Mucosa of descending colon (tissue), 3 donors: ENCODE measurements around the gene PIGB. TPM values are rescaled to one million over a fixed set of nuclear protein-coding genes. Genes with fewer than 3 reads are reported as not detected.

Experiments
- ATAC-seq: fragments of 200-7000 bp; cut with Tn5 transposase; one replicate; pipeline ENCODE4 v1.9.1; 2020; ENCODE audit warnings: mild to moderate bottlenecking, moderate library complexity
- DNase-seq, 3 donors: peaks; one replicate each; pipeline ENCODE4 v3.0.0-alpha.2; 2020
- H3K36me3 ChIP-seq: fragments of 200-600 bp; one replicate; pipeline ENCODE4 v1.8.0; 2021; ENCODE audit warnings: low read depth, mild to moderate bottlenecking
- H3K4me1 ChIP-seq: fragments of 200-600 bp; one replicate; pipeline ENCODE4 v1.8.0; 2021; ENCODE audit warnings: low read depth, mild to moderate bottlenecking
- H3K4me3 ChIP-seq: fragments of 200-600 bp; one replicate; pipeline ENCODE4 v1.8.0; 2021; ENCODE audit warnings: mild to moderate bottlenecking
- H3K9me3 ChIP-seq: fragments of 200-600 bp; one replicate; pipeline ENCODE4 v1.8.0; 2021; ENCODE audit warnings: mild to moderate bottlenecking
- intact Hi-C, 2 donors: fragments of 100-400 bp; cut with DNase I in 1 of 2; cut with micrococcal nuclease in 1 of 2; formaldehyde crosslinking; loops; one replicate each; pipeline versions ENCODE4 v1.11.0 to v1.11.1; 2022; cut with DNase I, micrococcal nuclease
- total RNA-seq, 3 donors: library from RNA; stranded (reverse); fragmentation: NEBNext Ultra II Directional in 2 of 3; extraction: Animal tissue kit (Norgen Biotek cat#: 25700) in 2 of 3; gene quantifications; one replicate each; pipeline versions ENCODE4 v1.2.1 to v1.2.4, GENCODE V29; 2021 to 2023
- TF ChIP-seq, protein P1 (sequence below): fragments of 200-600 bp; IDR thresholded peaks from one replicate; pipeline ENCODE4 v1.8.0; 2022; ENCODE audit warnings: antibody characterized with exemption, mild to moderate bottlenecking
- donor health status: DM: no; HTN: no; CAD: no; lungs with moderate emphysema.
- donor health status: DM: no; HTN: no; CAD: no.
- donor health status: DM: no; HTN: yes; CAD: no.

The PIGB gene
- total RNA-seq, 3 donors from 2014 or later, result 12.8 to 17.9 (median 17.1) TPM

DNA sequence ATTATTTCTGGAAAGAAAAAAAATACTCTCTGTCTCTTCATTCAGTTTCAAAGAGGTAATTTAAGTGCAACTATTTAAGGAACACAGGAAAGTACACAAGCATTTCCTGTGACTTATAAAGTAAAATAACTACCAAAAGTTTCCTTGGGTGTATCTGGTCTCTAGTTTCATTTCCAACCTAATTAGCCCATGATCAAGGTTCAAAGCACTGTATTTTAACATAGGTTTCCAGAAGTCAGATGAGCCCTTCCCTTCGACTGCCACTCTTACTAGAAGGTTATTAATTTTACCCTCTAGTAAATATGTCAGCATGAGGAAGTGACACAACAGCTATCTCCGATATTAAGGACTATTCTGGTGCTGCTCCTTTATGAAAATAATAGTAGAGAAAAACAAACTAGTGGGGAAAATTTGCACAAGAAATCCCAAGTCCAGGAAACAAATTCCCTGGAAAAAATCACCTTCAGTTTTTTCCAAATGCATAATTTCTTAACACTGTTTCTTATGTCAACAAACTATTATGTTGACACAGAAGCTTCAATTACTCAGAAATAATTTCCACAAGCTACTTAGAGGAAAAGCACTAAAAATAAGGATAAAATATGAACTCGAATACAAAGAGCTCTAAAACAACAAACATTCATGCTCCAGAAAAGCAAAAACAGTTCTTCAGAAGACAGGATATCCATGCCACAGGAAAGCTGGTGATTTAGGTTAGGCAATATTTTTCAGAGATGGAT, 53.8 kb downstream of the PIGB start:
- H3K36me3 ChIP-seq, result peaks cover 9% of the 10 kb centered on the region
- ATAC-seq, result peak; percentile 31
- TF ChIP-seq, protein P1, sequence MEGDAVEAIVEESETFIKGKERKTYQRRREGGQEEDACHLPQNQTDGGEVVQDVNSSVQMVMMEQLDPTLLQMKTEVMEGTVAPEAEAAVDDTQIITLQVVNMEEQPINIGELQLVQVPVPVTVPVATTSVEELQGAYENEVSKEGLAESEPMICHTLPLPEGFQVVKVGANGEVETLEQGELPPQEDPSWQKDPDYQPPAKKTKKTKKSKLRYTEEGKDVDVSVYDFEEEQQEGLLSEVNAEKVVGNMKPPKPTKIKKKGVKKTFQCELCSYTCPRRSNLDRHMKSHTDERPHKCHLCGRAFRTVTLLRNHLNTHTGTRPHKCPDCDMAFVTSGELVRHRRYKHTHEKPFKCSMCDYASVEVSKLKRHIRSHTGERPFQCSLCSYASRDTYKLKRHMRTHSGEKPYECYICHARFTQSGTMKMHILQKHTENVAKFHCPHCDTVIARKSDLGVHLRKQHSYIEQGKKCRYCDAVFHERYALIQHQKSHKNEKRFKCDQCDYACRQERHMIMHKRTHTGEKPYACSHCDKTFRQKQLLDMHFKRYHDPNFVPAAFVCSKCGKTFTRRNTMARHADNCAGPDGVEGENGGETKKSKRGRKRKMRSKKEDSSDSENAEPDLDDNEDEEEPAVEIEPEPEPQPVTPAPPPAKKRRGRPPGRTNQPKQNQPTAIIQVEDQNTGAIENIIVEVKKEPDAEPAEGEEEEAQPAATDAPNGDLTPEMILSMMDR, result no peak
- no peak overlapping the region for H3K4me3 ChIP-seq
- intact Hi-C loops, result no loop called here
- no peaks in the 10 kb centered on the region for H3K9me3 ChIP-seq
- no peak for DNase-seq
- H3K4me1 ChIP-seq, result no peaks in the 10 kb centered on the region

DNA sequence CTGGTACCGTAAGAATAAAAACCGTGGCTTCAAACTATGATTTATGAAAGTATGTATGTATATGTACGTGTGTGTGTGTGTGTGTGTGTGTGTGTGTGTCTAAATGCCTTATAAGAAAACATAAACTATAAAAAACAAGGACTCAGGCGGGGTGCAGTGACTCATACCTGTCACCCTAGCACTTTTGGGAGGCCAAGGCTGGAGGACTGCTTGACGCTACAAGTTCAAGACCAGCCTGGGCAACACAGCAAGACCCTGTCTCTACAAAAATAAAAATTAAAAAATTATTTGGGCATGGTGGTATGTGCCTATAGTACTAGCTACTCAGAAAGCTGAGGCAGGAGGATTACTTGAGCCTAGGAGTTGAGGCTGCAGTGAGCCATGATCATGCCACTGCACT, 60.1 kb downstream of the PIGB start:
- ATAC-seq, result no peak
- no peaks in the 10 kb centered on the region for H3K4me1 ChIP-seq
- H3K36me3 ChIP-seq, result peaks cover 9% of the 10 kb centered on the region
- intact Hi-C loops, result no loop called here
- no peaks in the 10 kb centered on the region for H3K9me3 ChIP-seq
- no peak overlapping the region for H3K4me3 ChIP-seq
- TF ChIP-seq, protein P1, result no peak
- no peak for DNase-seq

DNA sequence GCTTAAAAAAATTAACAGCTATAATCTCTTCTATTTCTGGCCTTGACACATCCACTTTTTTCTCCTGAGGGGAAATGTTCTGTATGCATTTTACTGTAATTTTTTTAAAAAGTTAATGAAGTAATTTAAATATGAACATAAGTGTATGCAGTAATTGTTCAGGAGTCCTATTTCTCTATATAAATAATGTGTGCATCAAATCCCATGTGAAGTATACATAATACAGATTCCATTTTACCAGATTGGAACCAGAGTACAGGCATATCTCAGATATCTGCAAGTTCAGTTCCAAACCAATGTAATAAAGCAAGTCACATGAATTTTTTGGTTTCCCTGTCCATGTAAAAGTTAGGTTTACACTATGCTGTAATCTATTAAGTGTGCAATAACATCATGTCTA, 62.6 kb downstream of the PIGB start:
- TF ChIP-seq, protein P1, result no peak
- no peak overlapping the region for H3K4me3 ChIP-seq
- ATAC-seq, result no peak
- H3K4me1 ChIP-seq, result no peaks in the 10 kb centered on the region
- H3K9me3 ChIP-seq, result no peaks in the 10 kb centered on the region
- DNase-seq, result no peak
- H3K36me3 ChIP-seq, result peaks cover 4% of the 10 kb centered on the region
- intact Hi-C loops, result no loop called here

DNA sequence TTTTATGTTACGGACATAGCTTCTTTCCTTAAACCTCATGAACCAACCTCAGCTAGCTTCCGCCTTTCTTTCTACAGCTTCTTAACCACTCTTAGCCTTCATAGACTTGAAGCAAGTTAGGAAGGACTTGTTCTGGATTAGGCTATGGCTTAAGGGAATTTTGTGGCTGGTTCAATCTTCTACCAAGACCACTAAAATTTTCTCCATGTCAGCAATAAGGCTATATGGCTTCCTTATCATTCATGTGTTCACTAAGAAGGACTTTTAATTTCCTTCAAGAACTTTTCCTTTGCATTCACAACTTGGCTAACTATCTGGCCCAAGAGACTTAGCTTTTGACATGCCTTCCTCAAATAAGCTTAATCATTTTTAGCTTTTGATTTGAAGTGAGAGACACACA, 64.7 kb downstream of the PIGB start:
- TF ChIP-seq, protein P1, result no peak
- H3K4me1 ChIP-seq, result no peaks in the 10 kb centered on the region
- ATAC-seq, result no peak
- no peak for DNase-seq
- H3K4me3 ChIP-seq, result no peak overlapping the region
- no peaks in the 10 kb centered on the region for H3K9me3 ChIP-seq
- H3K36me3 ChIP-seq, result no peaks in the 10 kb centered on the region
- intact Hi-C loops, result no loop called here

DNA sequence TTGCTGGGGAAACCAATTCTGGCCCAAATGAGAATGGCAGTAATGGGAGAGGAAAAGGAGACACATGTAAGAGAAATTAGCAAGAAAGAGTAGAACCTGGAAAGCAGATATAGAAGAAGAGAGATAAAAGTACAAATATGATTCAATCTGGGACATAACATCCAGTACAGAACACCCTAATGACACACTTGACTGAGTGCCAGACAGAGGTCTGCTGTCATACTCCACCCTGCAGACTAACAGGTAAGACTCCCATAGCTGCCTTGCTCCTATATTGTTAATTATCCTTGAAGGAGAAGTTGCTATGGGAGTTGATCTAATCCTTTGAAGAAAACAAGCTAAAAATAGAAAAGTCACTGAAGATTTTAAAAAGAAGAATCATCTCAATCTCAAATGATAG, 68.0 kb downstream of the PIGB start:
- ATAC-seq (no peak), DNase-seq (no peak)
- Histone ChIP-seq H3K9me3 (no peaks in the 10 kb centered on the region), H3K36me3 (no peaks in the 10 kb centered on the region), H3K4me3 (no peak overlapping the region), H3K4me1 (no peaks in the 10 kb centered on the region)
- TF ChIP-seq, protein P1, result no peak
- intact Hi-C loops, result no loop called here

DNA sequence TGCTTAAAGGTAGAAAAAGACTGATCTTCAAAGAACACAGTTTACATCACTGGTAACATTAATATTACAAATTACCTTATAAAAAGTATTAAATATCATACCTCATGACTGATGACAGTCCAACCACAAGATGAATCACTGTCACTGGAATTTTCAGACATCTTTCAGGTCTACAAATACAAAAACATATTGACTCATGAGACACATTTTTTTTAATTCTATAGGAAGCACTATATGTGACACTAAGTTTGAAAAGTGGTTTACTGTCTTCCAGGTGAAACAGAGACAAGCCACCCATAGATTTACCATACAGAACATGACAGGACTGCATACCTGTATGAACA, 70.2 kb downstream of the PIGB start:
- H3K4me3 ChIP-seq, result no peak overlapping the region
- no peaks in the 10 kb centered on the region for H3K9me3 ChIP-seq
- TF ChIP-seq, protein P1, result no peak
- DNase-seq (no peak), ATAC-seq (no peak)
- intact Hi-C loops, result no loop called here
- H3K36me3 ChIP-seq, result no peaks in the 10 kb centered on the region
- no peaks in the 10 kb centered on the region for H3K4me1 ChIP-seq
